Activated CD4-positive, alpha-beta memory T cell treated with anti-CD3 and anti-CD28 coated beads, Interleukin-2, amount 10 ng/mL, durations not matched to agents 7 days and 5 days (primary cell): ENCODE data around the gene PDP2. TPM values are rescaled to one million over a fixed set of nuclear protein-coding genes. Genes with fewer than 3 reads are reported as not detected.

Experiments used
- CTCF ChIA-PET: fragments of 350-600 bp; sonication (Branson Sonifier 250); formaldehyde crosslinking; loops from one replicate; lab custom pipeline; 2021; ENCODE audit warnings: antibody characterized with exemption, inconsistent platforms; lab: Charles Lee
- POLR2A ChIA-PET: fragments of 350-600 bp; sonication (Branson Sonifier 250); formaldehyde crosslinking; loops from one replicate; lab custom pipeline; 2021; ENCODE audit warnings: antibody characterized with exemption; lab: Charles Lee
- DNase-seq: peaks from one replicate; pipeline ENCODE4 v3.0.0-alpha.2; 2020
- H3K27ac Mint-ChIP-seq: one replicate; pipeline ENCODE4 v1.8.0; 2021; ENCODE audit warnings: mild to moderate bottlenecking, mixed read lengths
- H3K27me3 Mint-ChIP-seq: one replicate; pipeline ENCODE4 v1.8.0; 2021; ENCODE audit warnings: mixed read lengths
- H3K36me3 Mint-ChIP-seq: one replicate; pipeline ENCODE4 v1.8.0; 2021; ENCODE audit warnings: low read depth, mixed read lengths
- H3K4me1 Mint-ChIP-seq: one replicate; pipeline ENCODE4 v1.8.0; 2021; ENCODE audit warnings: mixed read lengths
- H3K4me3 Mint-ChIP-seq: one replicate; pipeline ENCODE4 v1.8.0; 2021; ENCODE audit warnings: mild to moderate bottlenecking, mixed read lengths
- H3K9me3 Mint-ChIP-seq: one replicate; pipeline ENCODE4 v1.8.0; 2021; ENCODE audit warnings: mixed read lengths
- total RNA-seq, 2 experiments: library from RNA; stranded (reverse); gene quantifications; one replicate each; pipeline ENCODE4 v1.2.3, GENCODE V29; 2021

PDP2 gene
- total RNA-seq, 2 experiments from 2014 or later = 30.7 to 33.9 TPM

DNA sequence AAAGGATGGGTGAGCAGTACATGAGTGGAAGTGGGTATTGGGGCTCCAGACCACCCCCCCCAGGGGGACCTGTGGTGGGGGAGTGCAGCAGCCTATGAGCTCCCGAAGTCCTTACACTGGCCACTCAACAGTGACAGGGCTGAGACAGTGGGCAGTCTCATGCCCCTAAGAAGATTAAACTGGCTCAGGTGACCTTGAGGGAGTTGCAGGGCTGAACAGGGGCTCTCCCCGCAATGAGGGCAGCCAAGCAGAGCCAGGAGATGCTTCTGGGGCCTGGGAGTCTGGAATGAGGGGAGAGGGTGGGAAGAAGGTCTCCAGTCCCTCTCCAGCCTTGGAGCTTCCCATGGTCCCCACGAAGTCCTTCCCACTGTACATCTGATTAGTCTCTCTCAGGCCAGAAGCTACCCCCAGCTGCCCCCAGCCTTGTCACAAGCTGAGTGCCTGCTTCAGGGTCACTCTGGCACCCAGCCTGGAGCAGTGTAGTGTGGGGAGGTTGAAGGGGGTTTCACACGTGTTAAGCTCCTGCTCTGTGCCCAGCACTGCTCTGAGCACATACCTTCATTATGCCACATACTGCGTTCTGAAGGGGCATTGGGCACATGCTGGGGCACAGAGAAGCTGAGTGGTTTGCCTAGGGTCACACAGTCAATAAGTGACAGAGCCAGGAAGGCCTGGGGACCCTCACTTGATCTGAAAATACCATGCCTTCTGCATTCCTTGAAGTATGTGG, 39.4 kb downstream of the PDP2 start:
- H3K27ac Mint-ChIP-seq = no peak overlapping the region
- DNase-seq = no peak
- H3K9me3 Mint-ChIP-seq = no peaks in the 10 kb centered on the region
- H3K4me1 Mint-ChIP-seq = peaks cover 6% of the 10 kb centered on the region
- ChIA-PET POLR2A (interaction anchor here (0.8 to 1.1 kb wide), 2 partner anchors 13 to 15 kb away, joined by 3 to 4 read pairs; partner anchors contain the start of gene CIAO2B), CTCF (interaction anchor here (1.3 kb wide), 1 partner anchor 25 kb away, joined by 3 read pairs; no protein-coding TSS in a partner anchor)
- peaks cover 49% of the 10 kb centered on the region for H3K27me3 Mint-ChIP-seq
- H3K4me3 Mint-ChIP-seq = no peak overlapping the region
- H3K36me3 Mint-ChIP-seq = no peaks in the 10 kb centered on the region

DNA sequence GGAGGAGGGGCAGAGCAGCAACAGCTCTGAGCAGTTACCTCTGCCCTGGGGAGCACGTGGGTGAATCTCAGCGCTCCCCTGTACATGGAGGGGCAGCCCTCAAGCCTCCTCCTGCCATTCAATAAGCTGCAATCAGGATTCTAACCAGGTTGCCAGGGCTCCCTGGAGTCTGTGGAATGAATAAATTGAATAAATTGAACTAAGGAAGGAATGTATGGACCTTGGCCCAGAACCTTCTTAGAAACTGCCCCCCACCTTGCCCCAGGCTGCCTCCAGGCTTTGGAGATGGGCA, 39.9 kb downstream of the PDP2 start:
- DNase-seq = no peak
- no peak overlapping the region for H3K27ac Mint-ChIP-seq
- H3K27me3 Mint-ChIP-seq = peaks cover 47% of the 10 kb centered on the region
- ChIA-PET CTCF (interaction anchor here (1.3 to 1.8 kb wide), 2 partner anchors 25 to 53 kb away, joined by 3 to 4 read pairs; no protein-coding TSS in a partner anchor), POLR2A (interaction anchor here (1.1 kb wide), 1 partner anchor 14 kb away, joined by 4 read pairs; the partner anchor contains the start of gene CIAO2B)
- H3K9me3 Mint-ChIP-seq = no peaks in the 10 kb centered on the region
- H3K4me3 Mint-ChIP-seq = no peak overlapping the region
- peaks cover 7% of the 10 kb centered on the region for H3K4me1 Mint-ChIP-seq
- no peaks in the 10 kb centered on the region for H3K36me3 Mint-ChIP-seq

- no peaks in the 10 kb centered on the region for H3K36me3 Mint-ChIP-seq
- peaks cover 53% of the 10 kb centered on the region for H3K27me3 Mint-ChIP-seq
- H3K27ac Mint-ChIP-seq = no peak overlapping the region
- no peak overlapping the region for H3K4me3 Mint-ChIP-seq
- H3K4me1 Mint-ChIP-seq = peaks cover 14% of the 10 kb centered on the region
- ChIA-PET CTCF (interaction anchor here (1.3 to 1.8 kb wide), 3 partner anchors 26 to 53 kb away, joined by 3 to 4 read pairs (median 4); no protein-coding TSS in a partner anchor), POLR2A (no interaction called here)
- DNase-seq = no peak
- no peaks in the 10 kb centered on the region for H3K9me3 Mint-ChIP-seq
Observed at GRCh38 chr16:66920924-66921680, 40.8 kb downstream of the PDP2 start.

GRCh38 chr16:66921729-66922450, 41.6 kb downstream of the PDP2 start:
- no peak overlapping the region for H3K27ac Mint-ChIP-seq
- no peaks in the 10 kb centered on the region for H3K36me3 Mint-ChIP-seq
- DNase-seq = no peak
- no peak overlapping the region for H3K4me3 Mint-ChIP-seq
- H3K27me3 Mint-ChIP-seq = peaks cover 50% of the 10 kb centered on the region
- ChIA-PET CTCF (interaction anchor here (0.6 to 1.8 kb wide), 3 partner anchors 30 to 196 kb away, joined by 4 read pairs; no protein-coding TSS in a partner anchor), POLR2A (no interaction called here)
- H3K9me3 Mint-ChIP-seq = no peaks in the 10 kb centered on the region
- peaks cover 14% of the 10 kb centered on the region for H3K4me1 Mint-ChIP-seq

DNA sequence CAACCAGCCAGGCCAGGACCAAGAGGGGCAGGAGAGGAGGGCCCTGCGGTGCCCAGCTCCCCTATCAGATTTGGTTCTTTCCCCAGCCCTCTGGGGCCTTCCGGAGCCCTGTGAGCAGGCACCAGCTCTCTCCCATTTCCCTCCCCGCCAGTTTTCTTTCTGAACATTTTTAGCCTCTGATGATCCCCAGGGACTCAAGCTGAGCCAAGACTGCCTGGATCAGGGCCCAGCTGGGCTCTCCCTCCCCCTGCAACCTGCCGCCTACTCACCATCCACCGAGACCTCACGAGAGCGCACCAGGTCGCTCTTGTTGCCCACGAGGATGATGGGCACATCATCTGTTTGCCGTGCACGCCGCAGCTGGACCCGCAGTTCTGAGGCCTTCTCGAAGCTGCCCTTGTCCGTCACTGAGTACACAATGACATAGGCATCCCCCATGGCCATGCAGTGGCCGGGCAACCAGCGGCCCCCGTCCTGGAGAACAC, 43.0 kb downstream of the PDP2 start:
- CTCF ChIA-PET = no interaction called here

GRCh38 chr16:66923866-66924265, 43.6 kb downstream of the PDP2 start:
- ChIA-PET POLR2A (no interaction called here), CTCF (no interaction called here)
- Mint-ChIP-seq H3K9me3 (no peaks in the 10 kb centered on the region), H3K4me3 (no peak overlapping the region), H3K27ac (no peak overlapping the region), H3K27me3 (peaks cover 50% of the 10 kb centered on the region), H3K36me3 (no peaks in the 10 kb centered on the region), H3K4me1 (peaks cover 23% of the 10 kb centered on the region)
- no peak for DNase-seq

More for the DNA sequence above, 43.0 kb downstream of the PDP2 start:
- H3K27me3 Mint-ChIP-seq = peaks cover 50% of the 10 kb centered on the region
- no peak for DNase-seq
- no peak overlapping the region for H3K4me3 Mint-ChIP-seq
- H3K9me3 Mint-ChIP-seq = no peaks in the 10 kb centered on the region
- no peaks in the 10 kb centered on the region for H3K36me3 Mint-ChIP-seq
- H3K27ac Mint-ChIP-seq = no peak overlapping the region
- POLR2A ChIA-PET = no interaction called here
- H3K4me1 Mint-ChIP-seq = peaks cover 21% of the 10 kb centered on the region

DNA sequence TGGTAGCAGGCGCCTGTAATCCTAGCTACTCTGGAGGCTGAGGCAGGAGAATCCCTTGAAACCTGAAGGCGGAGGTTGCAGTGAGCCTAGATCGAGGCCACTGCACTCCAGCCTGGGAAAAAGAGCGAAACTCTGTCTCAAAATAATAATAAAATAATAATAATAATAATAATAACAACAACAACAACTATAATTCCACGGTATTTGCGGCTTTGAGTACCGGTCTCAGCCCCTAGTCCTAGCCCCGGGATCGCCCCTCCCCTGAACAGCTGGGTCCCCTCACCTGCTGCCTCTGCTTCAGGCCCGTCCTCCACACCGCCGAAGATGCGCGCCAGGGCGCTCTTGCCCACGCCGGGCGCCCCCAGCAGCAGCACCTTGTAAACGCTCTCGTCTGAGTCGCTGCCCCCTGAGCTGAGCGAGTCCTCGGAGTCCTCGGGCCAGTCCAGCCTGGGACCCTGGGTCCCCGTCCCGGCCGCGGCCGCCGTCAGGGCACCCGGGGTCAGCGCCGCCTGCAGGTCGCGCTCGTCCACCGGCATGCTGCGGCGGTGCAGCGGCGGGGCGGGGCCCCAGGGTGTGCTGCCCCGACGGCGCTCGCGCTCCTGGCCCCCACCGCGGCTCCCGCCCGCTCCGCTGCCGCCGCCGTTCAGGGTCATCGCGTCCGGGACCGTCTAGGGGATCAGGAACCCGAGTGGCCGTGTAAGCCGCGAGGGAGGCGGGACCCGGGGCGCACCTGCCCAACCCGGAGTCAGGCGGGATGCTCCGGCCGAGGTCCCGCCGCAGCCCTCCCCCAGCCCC, 44.4 kb downstream of the PDP2 start:
- Mint-ChIP-seq H3K9me3 (no peaks in the 10 kb centered on the region), H3K4me3 (peak overlapping the region; percentile 27), H3K27ac (no peak overlapping the region)

DNA sequence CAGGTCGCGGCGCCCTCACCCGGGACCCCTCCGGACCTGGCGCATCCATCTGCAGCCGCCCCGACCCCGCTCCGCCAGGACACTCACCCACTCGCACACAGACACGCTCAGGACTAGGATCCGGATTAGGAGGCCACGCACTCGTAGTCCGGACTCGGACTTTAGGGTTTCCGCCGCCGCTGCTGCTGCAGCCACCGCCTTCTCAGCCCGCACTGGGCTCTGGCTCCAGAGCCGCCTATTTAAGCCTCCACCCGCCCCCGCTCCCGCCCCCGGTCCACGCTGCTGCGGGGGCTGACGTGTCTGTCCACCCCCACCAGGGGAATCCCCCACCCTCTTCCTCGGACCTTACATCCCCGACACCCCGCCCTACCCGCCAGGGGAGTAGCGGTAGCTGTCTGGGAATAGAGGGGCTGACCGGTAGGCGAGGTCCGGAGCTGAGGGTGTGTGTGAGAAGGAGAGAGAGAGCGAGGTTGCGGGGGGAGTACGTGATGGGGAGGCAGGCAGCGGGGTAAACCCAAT, 45.1 kb downstream of the PDP2 start, which contains the start of gene RRAD:
Gene RRAD (minus strand): TSS at position 214 of the 519 bp plus-strand sequence. CDS start 356 bp downstream, outside the sequence.
- Mint-ChIP-seq H3K9me3 (no peaks in the 10 kb centered on the region), H3K36me3 (no peaks in the 10 kb centered on the region), H3K4me3 (peak within 1 kb of the TSS; percentile 56), H3K4me1 (peaks cover 23% of the 10 kb centered on the region), H3K27me3 (peaks cover 39% of the 10 kb centered on the region), H3K27ac (no peak within 1 kb of the TSS)
- ChIA-PET CTCF (interaction anchor here (1.0 to 4.1 kb wide), 2 partner anchors 30 kb away, joined by 4 to 57 read pairs; no protein-coding TSS in a partner anchor), POLR2A (interaction anchor here (1.3 kb wide), 1 partner anchor 15 kb away, joined by 3 read pairs; no protein-coding TSS in a partner anchor)
- no peak for DNase-seq

More for the DNA sequence above, 44.4 kb downstream of the PDP2 start:
- POLR2A ChIA-PET = no interaction called here
- peak; percentile 53 for DNase-seq
- Mint-ChIP-seq H3K4me1 (peaks cover 23% of the 10 kb centered on the region), H3K36me3 (no peaks in the 10 kb centered on the region), H3K27me3 (peaks cover 45% of the 10 kb centered on the region)
- CTCF ChIA-PET = interaction anchor here (1.0 kb wide), 1 partner anchor 29 kb away, joined by 4 read pairs; no protein-coding TSS in a partner anchor

DNA sequence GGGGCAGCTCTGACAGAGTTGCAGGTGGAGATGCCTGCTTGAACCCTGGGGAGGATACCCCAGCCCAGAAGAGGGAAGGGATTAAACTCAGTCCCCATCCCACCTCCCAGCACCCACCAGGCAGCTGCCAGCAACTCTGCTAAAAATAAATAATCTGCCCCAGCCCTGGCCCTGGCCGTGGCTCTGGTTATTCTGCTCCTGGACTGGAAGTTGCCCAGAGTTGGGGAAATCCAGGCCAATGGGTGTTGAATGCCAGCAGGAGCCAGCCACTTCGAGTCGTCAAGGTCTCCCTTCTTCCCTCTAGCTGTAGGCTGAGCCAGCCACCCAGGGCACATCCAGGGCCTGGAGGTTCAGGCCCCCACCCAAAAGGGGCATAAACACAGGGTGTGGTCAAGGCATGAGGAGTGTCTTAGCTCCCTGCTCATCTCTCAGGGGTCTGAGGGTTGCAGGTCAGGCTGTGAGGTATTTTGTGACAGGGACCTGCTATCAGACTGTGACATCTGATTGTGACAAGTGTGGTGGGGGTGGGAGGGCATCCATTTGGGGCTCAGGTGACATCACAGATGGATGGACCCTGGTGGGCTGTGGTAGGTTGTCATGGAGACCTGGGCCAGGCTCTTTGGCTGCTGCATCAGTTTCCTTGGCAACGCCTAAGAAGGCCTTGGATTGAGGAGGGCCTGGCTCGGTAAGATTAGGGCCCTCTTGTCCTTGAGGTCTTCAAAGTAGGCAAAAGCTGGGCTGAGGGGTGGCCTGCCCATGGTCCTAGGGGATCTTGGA, 46.0 kb downstream of the PDP2 start:
- Mint-ChIP-seq H3K9me3 (no peaks in the 10 kb centered on the region), H3K4me3 (no peak overlapping the region), H3K36me3 (peaks cover 3% of the 10 kb centered on the region), H3K4me1 (peaks cover 23% of the 10 kb centered on the region), H3K27me3 (peaks cover 32% of the 10 kb centered on the region), H3K27ac (no peak overlapping the region)
- POLR2A ChIA-PET = interaction anchor here (1.0 to 1.3 kb wide), 2 partner anchors 16 to 51 kb away, joined by 3 read pairs; no protein-coding TSS in a partner anchor
- CTCF ChIA-PET = interaction anchor here (1.1 to 4.1 kb wide), 2 partner anchors 9 to 31 kb away, joined by 3 to 57 read pairs; no protein-coding TSS in a partner anchor
- DNase-seq = no peak

- ChIA-PET POLR2A (interaction anchor here (1.0 to 1.3 kb wide), 2 partner anchors 16 to 52 kb away, joined by 3 read pairs; no protein-coding TSS in a partner anchor), CTCF (interaction anchor here (0.7 to 4.1 kb wide), 5 partner anchors 9 to 96 kb away, joined by 3 to 57 read pairs (median 3); partner anchors contain the start of genes NAE1 and PDP2)
- no peaks in the 10 kb centered on the region for H3K9me3 Mint-ChIP-seq
- H3K36me3 Mint-ChIP-seq = peaks cover 9% of the 10 kb centered on the region
- no peak overlapping the region for H3K4me3 Mint-ChIP-seq
- no peak for DNase-seq
- H3K27me3 Mint-ChIP-seq = peaks cover 29% of the 10 kb centered on the region
- H3K27ac Mint-ChIP-seq = no peak overlapping the region
- H3K4me1 Mint-ChIP-seq = peaks cover 28% of the 10 kb centered on the region
Observed at GRCh38 chr16:66926961-66927436, 46.7 kb downstream of the PDP2 start.
